HG03103 (cell line): ENCODE results near the gene TNPO2.

Source experiments
- ATAC-seq: cut with Tn5 transposase; IDR thresholded peaks from one replicate; pipeline ENCODE4 v1.9.1; 2021; ENCODE audit warnings: low read depth; ENCODE audit not compliant: unreplicated experiment

The TNPO2 gene

DNA sequence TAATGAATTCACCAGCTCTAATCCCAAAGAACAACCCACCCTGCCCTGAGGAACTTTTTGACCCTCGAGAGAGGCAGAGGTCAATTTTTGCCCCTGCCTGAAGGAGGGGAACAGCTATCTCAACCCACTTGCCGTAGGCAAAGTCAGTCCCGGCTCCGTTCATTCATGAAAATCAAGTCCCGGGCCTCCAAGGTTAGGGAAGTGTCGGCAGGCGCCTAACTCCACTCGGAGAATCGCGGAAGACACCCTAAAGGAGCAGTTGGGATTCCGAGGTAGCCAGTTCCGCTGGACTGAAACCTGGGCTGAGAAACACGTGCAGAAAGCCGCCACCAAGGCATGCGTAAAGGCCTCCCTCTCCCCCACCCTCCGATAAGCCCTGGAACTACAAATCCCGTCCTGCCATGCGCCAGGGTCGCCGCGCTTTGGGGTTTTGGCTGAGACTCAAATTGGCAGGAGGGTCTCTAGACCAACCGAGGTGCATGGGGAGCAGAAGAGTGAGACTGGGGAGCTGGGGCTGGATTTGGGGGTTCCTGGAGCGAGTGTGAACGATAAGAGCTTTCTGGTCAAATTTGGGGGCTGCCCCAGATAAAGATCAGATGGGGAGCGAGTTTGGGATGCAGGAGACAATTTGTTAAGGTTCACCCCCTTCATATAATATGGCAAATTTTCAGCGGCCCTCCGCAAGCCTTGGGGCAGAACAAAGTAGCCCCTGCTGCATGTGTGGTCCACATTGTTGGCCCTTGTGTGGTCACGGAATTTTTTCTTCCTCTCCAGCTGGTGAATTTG lies at the start of gene TNPO2:
TNPO2 (minus strand) TSS at position 292 of the 786 bp plus-strand sequence. CDS start 2,955 bp downstream, outside the sequence.
- ATAC-seq, result no peak

DNA sequence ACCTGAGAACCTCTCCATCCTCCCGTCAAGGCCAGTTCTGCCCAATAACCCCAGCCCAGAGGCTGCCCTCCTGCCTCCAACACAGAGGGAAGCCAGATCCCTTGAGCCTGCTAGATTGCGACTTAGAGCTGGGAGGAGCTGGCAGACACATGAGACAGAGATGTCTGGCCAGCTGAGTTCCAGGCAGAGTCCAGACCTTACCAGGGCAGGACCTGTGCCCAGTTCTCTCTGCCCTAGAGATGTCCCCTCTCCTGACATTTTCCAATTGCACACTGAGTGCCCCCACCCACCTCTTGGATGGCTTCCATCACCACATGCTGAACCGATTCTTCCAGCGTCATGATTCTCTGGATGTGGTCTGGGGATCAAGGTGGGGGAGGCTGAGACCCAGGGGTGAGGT lies 48.6 kb upstream of the TNPO2 start:
- ATAC-seq, result no peak

DNA sequence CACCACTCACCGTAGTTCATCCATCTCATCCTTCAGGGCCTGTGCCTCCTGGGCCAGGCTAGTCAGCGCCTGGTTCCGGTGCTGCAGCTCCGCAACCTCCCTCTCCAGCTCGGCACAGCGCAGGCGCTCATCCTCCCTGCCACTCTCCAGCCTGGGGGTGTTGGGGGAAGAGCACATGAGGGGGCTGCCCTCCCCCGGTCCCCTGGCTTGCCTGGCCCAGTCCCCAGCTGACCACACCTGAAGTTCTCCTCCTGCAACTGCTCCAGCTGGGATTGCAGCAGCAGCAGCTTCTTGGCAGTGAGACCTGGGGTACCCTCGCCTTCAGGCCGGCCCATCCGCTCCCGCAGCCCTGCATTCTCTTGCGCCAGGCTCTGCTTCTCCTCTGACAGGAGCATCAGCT lies 47.2 kb upstream of the TNPO2 start:
- no peak for ATAC-seq

DNA sequence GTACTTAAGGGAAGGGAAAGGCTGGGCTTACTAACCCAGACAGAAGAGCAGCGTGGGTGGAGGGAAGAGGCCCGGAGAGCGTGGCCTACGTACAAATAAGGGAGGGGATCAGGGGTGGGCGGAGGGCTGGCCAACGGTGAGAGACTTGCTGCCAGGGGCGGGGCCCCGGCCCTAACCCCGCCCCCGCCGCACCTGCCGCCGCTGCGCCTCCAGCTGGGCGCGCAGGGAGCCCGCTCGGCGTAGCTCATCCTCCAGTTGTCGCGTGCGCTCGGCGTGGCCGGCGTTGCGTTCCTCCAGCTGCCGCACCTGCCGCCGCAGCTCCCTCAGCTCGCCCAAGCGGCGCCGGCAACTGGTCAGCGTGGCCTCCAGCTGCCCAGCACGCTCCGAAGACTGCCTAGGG lies 46.0 kb upstream of the TNPO2 start:
- no peak for ATAC-seq

DNA sequence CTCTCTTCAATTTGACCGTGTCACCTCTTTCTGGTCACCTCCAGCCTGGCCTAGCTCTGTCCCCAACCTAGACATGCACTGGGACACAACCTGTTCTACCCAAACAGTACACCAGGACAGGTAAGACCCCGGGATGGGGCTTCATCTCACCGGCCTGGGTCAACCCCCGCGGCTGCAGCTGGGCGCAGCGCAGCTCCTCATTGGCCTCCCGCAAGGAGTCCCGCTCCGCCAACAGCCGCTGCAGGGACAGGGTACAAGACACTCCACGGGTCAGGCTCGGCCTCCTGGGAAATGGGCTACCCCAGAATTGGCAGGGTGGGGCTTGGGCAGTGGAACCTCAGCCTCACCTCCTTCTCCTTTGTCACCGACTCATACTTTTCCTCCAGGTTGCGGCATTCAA lies 43.9 kb upstream of the TNPO2 start:
- ATAC-seq, result no peak

DNA sequence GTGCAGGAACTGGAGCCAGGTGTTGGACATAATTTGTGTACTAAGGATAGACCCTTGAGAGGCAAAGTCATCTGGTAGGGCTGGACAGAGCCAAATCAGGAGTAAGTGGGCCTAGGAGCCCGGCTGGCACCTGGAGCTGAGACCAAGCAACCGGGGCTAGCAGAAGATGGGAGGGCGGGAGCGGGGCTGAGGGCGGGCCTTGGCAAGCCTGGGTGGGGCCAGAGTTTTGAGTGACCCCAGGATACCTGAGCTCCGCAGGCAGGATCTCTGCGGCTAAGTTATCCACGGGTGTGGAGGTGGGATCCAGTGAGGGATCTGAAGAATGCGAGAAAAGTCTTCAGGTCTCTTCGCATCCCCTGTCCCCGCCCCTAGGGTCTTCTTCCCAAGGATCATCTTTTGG lies 43.4 kb upstream of the TNPO2 start:
- no peak for ATAC-seq

DNA sequence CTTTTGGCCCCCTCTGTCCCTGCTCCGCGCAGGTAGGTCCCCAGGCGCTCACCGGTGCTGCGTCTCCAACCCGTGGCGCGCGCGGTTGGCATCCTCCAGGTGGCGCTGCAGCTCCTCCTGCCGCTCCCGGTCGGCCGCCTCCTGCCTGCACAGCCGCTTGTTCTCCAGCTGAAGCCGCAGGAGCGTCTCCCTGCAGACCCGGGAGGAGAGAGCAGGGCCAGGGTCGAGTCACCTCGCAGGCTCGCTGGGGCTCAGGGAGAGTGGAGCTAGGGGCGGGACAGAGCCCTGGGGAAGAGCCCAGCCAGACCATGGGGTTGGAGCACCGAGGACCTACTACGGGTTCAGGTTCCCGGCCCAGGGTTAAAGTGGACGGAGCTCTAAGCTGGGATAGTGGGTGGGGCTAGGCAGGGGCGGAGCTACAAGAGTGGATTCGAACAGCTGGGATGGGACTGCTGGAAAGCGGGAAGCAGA lies 42.4 kb upstream of the TNPO2 start:
- no peak for ATAC-seq

DNA sequence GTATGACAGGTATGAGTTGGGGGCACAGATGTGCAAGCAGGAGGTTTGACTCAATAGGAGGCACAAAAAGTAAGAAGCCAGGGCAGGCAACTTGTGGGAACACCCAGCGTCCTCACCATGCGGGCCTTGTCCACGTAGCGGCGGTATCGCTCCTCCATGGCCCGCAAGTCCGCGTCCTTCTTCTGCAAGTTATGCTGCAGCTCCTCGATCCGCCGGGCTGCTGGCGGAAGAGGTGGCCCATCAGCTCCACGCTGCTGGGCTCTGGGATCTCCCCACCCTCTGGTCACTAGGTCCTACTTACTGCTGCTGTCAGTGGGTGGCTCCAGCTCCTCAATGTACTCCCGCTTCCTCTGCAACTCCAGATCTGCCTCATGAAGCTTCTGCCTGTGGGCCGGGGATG lies 41.0 kb upstream of the TNPO2 start:
- no peak for ATAC-seq

DNA sequence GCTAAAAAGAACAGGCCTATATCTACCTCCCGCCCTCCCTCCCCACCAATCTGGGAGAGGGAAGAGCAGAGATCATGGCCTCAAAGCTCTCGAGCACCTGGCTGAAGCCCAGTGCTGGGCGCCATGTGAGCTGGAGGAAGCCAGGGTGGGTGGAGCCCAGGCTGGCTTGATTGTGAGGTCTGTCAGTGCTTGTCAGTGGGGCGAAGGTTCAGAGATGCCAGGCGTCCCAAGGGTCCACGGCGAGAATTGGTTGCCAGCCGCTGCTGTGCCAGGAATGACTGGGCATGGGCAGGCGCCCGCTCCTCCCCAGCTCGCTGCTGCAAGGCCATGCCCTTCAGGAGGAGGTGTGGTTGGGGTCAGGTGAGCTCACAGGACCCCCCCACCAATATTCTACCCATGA lies 39.4 kb upstream of the TNPO2 start:
- ATAC-seq, result no peak

DNA sequence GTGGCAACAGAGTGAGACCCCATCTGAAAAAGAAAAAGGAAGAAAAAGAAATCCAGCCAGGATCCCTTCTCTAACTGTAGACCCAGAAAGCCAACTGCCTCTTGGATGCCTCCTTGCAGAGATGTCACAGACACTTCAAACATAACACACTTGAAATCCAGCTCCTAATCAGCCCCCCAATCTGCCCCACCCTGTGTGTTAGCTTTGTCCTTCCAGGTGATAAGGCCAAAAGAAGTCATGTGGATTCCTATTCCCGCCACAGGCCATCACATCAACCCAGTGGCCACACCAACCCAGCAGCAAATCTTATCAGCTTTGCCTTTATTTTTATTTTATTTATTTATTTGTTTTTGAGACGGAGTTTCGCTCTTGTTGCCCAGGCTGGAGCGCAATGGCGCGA lies 36.0 kb upstream of the TNPO2 start:
- no peak for ATAC-seq

DNA sequence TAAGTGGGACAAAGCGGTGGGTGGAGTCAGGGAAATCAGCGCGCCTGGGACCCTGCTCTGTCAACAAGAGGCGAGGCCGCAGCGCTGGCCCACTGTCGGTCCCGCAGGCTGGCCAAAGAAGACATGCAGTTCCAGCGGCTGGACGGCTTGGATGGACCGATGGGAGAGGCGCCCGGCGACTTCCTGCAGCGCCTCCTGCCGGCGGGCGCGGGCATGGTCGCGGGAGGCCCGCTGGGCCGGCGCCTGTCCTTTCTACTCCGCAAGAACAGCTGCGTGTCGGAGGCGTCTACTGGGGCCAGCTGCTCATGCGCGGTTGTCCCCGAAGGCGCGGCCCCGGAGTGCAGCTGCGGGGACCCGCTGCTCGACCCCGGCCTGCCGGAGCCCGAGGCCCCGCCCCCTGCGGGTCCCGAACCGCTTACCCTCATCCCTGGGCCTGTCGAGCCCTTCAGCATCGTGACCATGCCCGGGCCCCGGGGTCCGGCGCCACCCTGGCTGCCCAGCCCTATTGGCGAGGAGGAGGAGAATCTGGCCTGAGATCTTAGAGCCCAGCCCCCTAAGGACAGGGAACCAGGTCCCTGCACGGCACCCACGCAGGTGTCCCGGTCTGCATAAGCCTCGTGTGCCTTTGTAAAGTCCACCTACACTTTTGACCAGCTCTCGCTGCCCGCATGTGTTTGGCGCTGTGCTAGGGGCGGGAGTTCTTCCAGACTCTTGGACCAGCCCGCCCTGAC lies 34.0 kb upstream of the TNPO2 start:
- ATAC-seq, result no peak

DNA sequence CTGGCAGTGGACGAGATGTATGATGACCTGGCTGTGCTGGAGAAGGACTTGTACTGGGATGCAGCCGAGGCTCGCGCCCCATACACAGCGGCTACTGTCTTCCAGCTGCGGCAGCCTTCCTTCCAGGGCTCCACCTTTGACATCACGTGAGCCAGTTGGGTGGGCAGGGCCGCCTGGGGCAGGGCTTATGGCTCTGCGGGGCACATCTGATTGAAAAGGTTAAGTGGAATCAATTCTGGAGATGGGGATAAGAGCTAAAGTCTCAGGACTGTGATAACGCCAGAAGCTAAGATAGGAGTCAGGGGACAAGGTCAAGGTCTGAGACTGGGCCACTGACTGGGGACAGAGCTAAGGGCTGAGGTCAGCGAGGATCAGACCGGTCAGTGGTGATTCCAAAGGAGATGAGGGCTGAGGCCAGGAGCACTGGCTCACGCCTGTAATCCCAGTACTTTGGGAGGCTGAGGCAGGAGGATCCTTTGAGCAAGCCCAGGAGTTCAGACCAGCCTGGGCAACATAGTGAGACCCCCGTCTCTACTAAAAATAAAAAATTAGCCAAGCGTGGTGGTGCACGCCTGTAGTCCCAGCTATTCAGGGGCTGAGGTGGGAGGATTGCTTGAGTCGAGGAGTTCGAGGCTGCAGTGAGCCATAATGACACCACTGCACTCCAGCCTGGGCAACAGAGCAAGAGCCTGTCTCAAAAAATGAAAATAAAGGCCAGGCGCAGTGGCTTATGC lies 32.6 kb upstream of the TNPO2 start:
- no peak for ATAC-seq

DNA sequence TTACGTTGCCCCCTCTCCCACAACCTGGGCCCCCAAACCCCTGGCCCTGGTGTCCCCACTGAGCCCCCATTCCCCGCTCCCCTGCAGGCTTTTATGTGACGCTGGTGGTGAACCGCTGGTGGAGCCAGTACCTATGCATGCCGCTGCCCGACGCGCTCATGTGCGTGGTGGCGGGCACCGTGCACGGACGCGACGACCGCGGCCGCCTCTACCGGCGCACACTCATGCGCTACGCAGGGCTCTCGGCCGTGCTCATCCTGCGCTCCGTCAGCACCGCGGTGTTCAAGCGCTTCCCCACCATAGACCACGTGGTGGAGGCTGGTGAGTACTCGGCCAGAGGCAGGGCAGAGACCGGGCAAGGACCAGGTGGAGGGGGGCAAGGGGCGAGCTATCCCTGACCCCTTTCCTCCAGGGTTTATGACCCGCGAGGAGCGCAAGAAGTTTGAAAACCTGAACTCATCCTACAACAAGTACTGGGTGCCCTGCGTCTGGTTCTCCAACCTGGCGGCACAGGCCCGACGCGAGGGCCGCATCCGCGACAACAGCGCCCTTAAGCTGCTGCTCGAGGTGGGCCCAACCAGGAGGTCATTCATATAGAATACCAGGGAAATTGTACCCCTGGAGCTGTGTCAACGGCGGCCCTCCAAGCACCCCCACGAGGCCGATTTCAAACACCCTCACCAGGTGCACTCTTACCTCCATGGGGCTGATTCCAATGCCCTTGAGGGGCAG lies 30.9 kb upstream of the TNPO2 start:
- no peak for ATAC-seq

DNA sequence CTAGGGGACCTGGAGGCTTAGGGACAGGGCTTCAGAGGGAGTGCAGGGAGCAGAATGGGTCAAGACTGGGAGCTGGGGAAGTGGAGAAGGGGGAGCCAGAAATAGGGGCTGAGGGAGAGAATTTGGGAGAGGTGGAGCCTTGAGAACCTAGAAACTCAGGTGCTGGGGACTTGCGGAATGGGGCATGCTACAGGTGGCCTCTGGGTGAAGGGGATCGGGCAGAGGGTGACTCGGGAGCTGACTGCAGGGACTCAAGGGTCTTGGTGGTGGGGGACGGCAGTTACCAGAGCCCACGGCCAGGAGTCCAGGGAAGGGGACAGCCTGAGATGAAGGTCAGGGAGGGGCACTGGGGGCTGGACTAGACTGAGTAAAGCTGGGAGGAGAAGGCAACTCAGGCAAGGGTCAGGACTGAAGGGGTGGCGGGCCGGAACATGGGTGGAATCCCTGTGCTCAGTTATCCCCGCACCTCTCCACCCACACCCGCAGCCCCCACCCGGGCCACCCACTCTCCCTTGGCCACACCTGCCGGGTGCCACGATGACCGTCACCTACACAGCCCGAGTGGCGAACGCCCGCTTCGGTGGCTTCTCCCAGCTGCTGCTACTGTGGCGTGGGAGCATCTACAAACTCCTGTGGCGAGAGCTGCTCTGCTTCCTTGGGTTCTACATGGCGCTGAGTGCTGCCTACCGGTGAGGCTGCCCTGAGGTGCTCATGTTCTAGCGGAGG lies 28.5 kb upstream of the TNPO2 start:
- no peak for ATAC-seq

DNA sequence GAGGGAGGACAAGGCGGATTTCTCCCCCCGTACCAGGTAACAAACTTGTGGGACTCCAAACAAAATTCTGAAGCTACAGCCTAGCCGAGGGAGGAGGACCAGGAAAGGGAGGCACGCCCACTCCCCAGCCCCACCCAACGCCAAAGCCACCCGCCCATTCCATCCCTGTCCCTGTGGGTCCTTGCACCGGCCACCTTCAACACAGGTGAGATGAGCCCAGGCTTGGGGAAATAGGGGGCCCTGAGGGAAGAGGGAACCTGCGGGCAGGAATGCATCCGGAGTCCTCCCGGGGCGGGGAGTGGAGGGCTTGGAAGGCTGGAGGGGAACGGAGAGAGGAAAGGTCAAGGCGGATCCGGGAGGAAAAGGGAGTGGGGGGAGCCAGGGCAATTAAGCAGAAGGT lies 27.9 kb upstream of the TNPO2 start, which contains the start of gene BEST2:
BEST2 (plus strand) TSS at position 157 of the 400 bp plus-strand sequence. CDS start 802 bp downstream, outside the sequence.
- ATAC-seq, result no peak

DNA sequence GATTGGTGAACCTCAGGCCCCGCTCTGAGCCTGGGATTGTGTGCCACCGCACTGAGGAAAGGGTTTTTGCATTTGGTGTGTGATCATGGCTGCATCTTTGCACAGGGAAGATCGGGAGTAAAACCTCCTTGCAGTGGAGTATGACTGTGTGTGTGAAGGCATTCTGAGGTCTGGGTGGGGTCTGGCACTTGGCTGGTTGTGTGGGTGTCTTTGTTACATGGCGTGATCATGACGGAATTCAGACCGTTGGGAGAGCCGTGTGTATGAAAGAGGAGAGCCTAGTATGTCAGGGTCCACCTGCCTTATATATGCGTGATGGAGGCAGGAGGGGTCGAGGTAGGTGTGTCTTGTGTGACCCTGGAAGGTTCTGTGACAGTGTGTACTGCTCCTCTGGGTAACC lies 27.1 kb upstream of the TNPO2 start:
- no peak for ATAC-seq

DNA sequence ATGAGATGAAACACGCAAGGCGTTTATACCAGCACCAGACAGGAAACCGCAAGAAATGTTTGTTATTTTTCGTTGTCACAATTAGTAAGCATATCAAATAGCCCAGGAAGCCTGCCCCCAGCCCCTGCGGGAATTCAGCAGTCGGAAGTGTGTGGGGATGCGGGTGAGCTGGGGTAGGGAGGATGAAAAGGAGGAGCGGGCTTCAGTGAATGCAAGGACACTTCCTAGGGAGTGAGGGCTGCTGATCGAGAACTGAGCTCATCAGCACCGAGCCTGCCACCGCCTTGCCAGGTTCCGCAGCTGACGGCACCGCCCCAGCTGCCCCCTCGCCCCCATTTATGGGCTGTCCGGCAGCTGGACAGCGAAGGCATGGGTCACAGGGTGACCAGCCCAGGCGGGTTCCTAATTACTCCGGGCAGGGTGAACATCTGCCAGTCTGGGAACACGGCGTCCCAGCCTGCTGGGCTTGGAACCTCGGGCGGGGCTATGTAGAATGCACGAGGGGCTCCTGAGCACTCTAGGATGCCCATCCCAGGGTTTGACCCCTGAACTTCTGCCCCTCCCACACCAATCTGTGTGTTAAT lies 26.3 kb upstream of the TNPO2 start:
- no peak for ATAC-seq

DNA sequence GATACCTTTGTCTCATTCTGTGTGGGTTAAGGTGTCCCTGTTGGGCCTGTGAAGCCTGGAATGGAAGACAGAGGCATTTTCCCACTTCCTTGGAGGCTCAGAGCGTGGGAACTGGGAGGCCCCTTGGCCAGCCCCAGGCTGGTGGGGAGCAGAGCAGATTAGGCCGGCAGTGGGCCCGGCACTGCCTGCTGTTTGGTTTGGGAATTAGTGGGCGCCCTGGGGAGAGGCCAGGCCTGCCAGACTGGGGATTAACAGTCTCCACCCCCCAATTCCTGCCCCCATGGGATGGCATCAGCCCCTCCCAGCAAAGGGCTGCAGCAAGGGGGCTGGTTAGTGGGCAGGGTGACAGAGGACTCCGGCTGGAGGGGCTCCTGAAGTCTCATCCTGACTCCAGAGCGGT lies 24.8 kb upstream of the TNPO2 start:
- ATAC-seq, result no peak

DNA sequence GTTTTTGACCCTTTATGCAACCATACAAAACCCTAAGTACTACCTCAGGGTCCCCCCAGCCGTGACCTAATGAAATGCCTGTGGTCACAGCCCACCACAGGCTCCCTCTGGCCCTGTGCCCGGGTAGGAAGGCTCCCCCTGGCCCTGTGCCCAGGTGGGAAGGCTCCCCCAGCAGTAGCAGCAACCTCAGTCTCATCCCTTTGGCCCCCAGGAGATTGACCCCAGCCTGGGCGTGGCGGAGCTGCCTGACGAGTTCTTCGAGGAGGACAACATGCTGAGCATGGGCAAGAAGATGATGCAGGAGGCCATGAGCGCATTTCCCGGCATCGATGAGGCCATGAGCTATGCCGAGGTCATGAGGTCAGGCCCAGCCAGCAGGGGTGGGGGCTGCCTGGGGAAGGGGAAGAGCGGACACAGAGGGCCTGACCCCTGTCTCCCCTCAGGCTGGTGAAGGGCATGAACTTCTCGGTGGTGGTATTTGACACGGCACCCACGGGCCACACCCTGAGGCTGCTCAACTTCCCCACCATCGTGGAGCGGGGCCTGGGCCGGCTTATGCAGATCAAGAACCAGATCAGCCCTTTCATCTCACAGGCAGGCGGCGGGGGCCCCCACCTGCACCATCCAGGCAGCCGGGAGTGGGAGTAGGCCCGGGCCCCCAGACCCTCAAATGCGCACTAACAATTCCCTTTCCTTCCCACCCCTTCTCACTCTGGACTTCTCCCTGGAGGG lies 21.6 kb upstream of the TNPO2 start:
- no peak for ATAC-seq
